CD4-positive, CD25-positive, alpha-beta regulatory T cell (primary cell): ENCODE data around the gene LENEP. TPM values are rescaled to one million over a fixed set of nuclear protein-coding genes. Genes with fewer than 3 reads are reported as not detected.

Experiments
- ATAC-seq, 2 donors: fragments of 150-1000 bp; cut with Tn5 transposase; one replicate each; pipeline ENCODE4 v1.10.0; 2021; ENCODE audit warnings: low read depth in 2 of 2, moderate number of reproducible peaks in 2 of 2, moderate library complexity in 1 of 2
- DNase-seq, 3 donors: peaks; one replicate each; pipeline versions ENCODE4 v3.0.0 to v3.0.0-alpha.2; 2012 to 2022; ENCODE audit warnings: mixed read lengths in 1 of 3
- H3K27ac ChIP-seq: one replicate; pipeline ENCODE4 v1.7.0; 2013; ENCODE audit warnings: mild to moderate bottlenecking, low read length; ENCODE audit not compliant: insufficient read depth, poor library complexity, severe bottlenecking
- H3K27me3 ChIP-seq: one replicate; pipeline ENCODE4 v1.7.0; 2013; ENCODE audit warnings: low read length; ENCODE audit not compliant: control insufficient read depth, insufficient read depth
- H3K36me3 ChIP-seq: one replicate; pipeline ENCODE4 v1.7.0; 2013; ENCODE audit warnings: mild to moderate bottlenecking, low read length, moderate library complexity; ENCODE audit not compliant: control insufficient read depth, insufficient read depth
- H3K4me1 ChIP-seq: 2 replicates; pipeline ENCODE4 v1.7.0; 2013; ENCODE audit warnings: mild to moderate bottlenecking, low read length; ENCODE audit not compliant: insufficient read depth, control insufficient read depth, poor library complexity, severe bottlenecking
- H3K4me3 ChIP-seq: one replicate; pipeline ENCODE4 v1.7.0; 2013; ENCODE audit warnings: low read depth, mild to moderate bottlenecking, low read length, moderate library complexity
- H3K9me3 ChIP-seq, 2 experiments: 1 replicate in 1 of 2; 2 replicates in 1 of 2; pipeline ENCODE4 v1.7.0; 2013; ENCODE audit warnings: low read length in 2 of 2, mild to moderate bottlenecking in 1 of 2, moderate library complexity in 1 of 2; ENCODE audit not compliant: control insufficient read depth in 2 of 2
- H3K27ac Mint-ChIP-seq, 3 donors: one replicate each; pipeline ENCODE4 v1.8.0; 2020 to 2022; ENCODE audit warnings: mild to moderate bottlenecking in 3 of 3, mixed read lengths in 3 of 3, moderate library complexity in 2 of 3
- H3K27me3 Mint-ChIP-seq: one replicate; pipeline ENCODE4 v1.8.0; 2022; ENCODE audit warnings: mild to moderate bottlenecking, mixed read lengths
- H3K36me3 Mint-ChIP-seq: one replicate; pipeline ENCODE4 v1.8.0; 2020; ENCODE audit warnings: mixed read lengths
- H3K4me1 Mint-ChIP-seq, 4 donors: one replicate each; pipeline ENCODE4 v1.8.0; 2020 to 2022; ENCODE audit warnings: mixed read lengths in 4 of 4, mild to moderate bottlenecking in 1 of 4
- H3K4me3 Mint-ChIP-seq, 4 donors: one replicate each; pipeline ENCODE4 v1.8.0; 2020 to 2022; ENCODE audit warnings: mild to moderate bottlenecking in 4 of 4, mixed read lengths in 4 of 4, moderate library complexity in 3 of 4
- H3K9me3 Mint-ChIP-seq, 7 donors: one replicate each; pipeline ENCODE4 v1.8.0; 2020 to 2022; ENCODE audit warnings: mixed read lengths in 7 of 7, mild to moderate bottlenecking in 3 of 7, moderate library complexity in 2 of 7
- polyA plus RNA-seq, 4 donors: library from polyadenylated mRNA; unstranded; fragments of 300-500 nt; fragmentation: Illumina TruSeq; gene quantifications; one replicate each; pipeline ENCODE4 v1.2.3, GENCODE V29; 2021
- total RNA-seq: library from RNA; stranded (reverse); gene quantifications from one replicate; pipeline ENCODE4 v1.2.3, GENCODE V29; 2022

Gene LENEP
- total and polyA plus RNA-seq, 5 donors from 2014 or later = not detected

DNA sequence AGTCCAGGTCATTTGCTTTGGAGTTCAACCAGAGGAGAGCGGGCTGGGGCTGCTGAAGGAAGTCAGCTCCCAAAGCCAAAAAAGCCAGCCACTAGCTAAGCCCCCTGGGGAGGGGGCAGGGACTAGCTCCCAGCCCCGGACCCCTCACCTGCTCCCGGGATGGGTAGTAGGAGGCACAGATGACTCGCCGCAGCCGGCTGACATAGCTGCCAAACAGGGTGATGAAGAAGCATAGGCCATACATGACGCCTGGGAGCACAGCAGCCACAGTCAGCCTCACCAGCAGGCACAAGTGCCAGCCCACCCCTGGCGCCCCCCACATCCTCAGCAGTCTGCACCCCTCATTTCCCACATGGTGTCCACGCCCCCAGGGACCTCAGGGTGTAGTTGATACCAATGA, 32.8 kb downstream of the LENEP start:
- no peaks in the 10 kb centered on the region for H3K4me1 ChIP-seq
- ATAC-seq (no peak), DNase-seq (no peak)
- no peak overlapping the region for H3K27ac Mint-ChIP-seq
- H3K27me3 ChIP-seq = no peaks in the 10 kb centered on the region
- H3K27me3 Mint-ChIP-seq = no peaks in the 10 kb centered on the region
- no peaks in the 10 kb centered on the region for H3K36me3 Mint-ChIP-seq
- H3K4me3 Mint-ChIP-seq = no peak overlapping the region
- peaks cover 0 to 6% (median 4%) of the 10 kb centered on the region in 4 donors for H3K4me1 Mint-ChIP-seq
- peaks cover 0 to 3% (median 0%) of the 10 kb centered on the region in 7 donors for H3K9me3 Mint-ChIP-seq
- H3K27ac ChIP-seq = no peak overlapping the region
- no peaks in the 10 kb centered on the region for H3K36me3 ChIP-seq
- H3K4me3 ChIP-seq = no peak overlapping the region
- H3K9me3 ChIP-seq = no peaks in the 10 kb centered on the region

GRCh38 chr1:155026588-155026987, 33.2 kb downstream of the LENEP start:
- no peak overlapping the region for H3K27ac ChIP-seq
- H3K36me3 ChIP-seq = no peaks in the 10 kb centered on the region
- no peak for ATAC-seq
- H3K4me1 ChIP-seq = no peaks in the 10 kb centered on the region
- H3K27me3 ChIP-seq = no peaks in the 10 kb centered on the region
- Mint-ChIP-seq H3K36me3 (no peaks in the 10 kb centered on the region), H3K27me3 (no peaks in the 10 kb centered on the region), H3K9me3 (peaks cover 0 to 3% (median 0%) of the 10 kb centered on the region in 7 donors), H3K4me3 (no peak overlapping the region), H3K27ac (no peak overlapping the region), H3K4me1 (peaks cover 0 to 4% (median under 1%) of the 10 kb centered on the region in 4 donors)
- DNase-seq = no peak
- no peak overlapping the region for H3K4me3 ChIP-seq
- H3K9me3 ChIP-seq = no peaks in the 10 kb centered on the region

DNA sequence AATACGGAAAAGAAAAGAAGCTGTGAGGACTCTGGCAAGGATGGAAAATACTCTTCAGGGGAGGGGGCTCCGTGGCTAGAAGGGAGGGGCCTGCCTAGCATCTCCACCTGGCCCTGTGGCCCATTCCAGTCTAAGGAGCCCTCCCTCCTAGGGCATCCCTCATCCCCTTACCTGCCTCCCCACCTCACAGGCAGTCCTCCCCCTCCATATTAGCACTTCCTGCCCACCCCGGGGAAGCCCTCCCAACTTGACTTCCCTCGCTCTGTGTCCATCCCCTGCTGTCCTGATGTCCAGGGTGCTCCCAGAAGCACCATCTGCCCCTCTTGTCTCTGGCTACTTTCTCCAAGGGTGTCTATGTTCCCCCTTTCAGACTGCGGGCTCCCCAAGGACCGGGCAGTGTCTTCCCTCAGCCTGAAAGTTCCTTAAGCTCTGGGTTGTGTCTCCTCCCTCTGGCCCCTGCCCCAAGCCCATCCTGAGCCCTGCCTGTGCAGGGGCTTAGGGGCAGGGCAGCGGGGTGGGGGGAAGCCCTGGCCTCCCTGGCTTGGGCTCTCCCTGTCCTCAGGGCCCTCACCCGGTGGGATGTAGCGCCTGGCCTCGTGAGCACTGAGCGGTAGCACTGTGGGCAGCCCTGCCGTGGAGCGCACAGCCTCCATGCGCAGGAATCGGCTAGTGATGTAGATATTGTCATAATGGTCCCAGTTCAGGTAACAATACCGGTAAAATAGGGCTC, 36.3 kb downstream of the LENEP start:
- Histone ChIP-seq H3K4me3 (no peak overlapping the region), H3K4me1 (no peaks in the 10 kb centered on the region), H3K9me3 (no peaks in the 10 kb centered on the region), H3K27ac (no peak overlapping the region), H3K36me3 (no peaks in the 10 kb centered on the region), H3K27me3 (no peaks in the 10 kb centered on the region)
- H3K27me3 Mint-ChIP-seq = no peaks in the 10 kb centered on the region
- H3K9me3 Mint-ChIP-seq = peaks cover 0 to 3% (median 0%) of the 10 kb centered on the region in 7 donors
- no peaks in the 10 kb centered on the region for H3K36me3 Mint-ChIP-seq
- ATAC-seq = no peak
- H3K27ac Mint-ChIP-seq = peak overlapping the region in 1 of 3 donors; percentile 56
- no peaks in the 10 kb centered on the region for H3K4me1 Mint-ChIP-seq
- no peak for DNase-seq
- H3K4me3 Mint-ChIP-seq = no peak overlapping the region

DNA sequence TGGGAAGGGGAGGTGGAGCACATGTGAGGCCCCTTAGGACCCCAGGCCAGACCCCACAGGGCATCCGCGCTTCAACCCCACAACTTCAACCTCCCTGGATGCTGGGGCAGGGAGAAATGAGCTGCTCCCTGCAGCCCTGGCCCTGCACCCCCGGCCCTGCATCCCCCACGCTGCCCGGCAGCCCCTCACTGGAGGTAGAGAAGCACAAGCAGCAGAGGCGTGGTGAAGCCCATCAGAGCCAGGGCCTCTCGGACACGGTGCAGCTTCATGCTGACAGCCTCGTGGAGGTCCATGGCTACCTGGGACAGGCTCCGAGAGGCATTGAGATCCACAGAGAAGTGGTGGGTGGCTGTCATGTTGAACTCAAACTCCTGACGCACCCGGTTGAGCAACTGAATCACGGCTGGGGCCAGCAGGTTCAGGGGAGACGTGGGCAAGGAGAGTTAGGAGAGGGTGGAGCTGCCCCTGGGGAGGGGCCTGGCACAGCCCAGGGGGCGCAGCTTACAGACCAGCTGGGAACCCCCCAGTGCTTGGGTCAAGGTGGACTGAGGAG, 36.9 kb downstream of the LENEP start:
- Mint-ChIP-seq H3K36me3 (no peaks in the 10 kb centered on the region), H3K27me3 (peaks cover 2% of the 10 kb centered on the region), H3K4me1 (no peaks in the 10 kb centered on the region), H3K27ac (no peak overlapping the region), H3K9me3 (peaks cover 0 to 3% (median 0%) of the 10 kb centered on the region in 7 donors), H3K4me3 (no peak overlapping the region)
- Histone ChIP-seq H3K27me3 (no peaks in the 10 kb centered on the region), H3K27ac (no peak overlapping the region), H3K4me3 (no peak overlapping the region), H3K4me1 (no peaks in the 10 kb centered on the region), H3K36me3 (no peaks in the 10 kb centered on the region), H3K9me3 (no peaks in the 10 kb centered on the region)
- DNase-seq = no peak
- ATAC-seq = no peak

DNA sequence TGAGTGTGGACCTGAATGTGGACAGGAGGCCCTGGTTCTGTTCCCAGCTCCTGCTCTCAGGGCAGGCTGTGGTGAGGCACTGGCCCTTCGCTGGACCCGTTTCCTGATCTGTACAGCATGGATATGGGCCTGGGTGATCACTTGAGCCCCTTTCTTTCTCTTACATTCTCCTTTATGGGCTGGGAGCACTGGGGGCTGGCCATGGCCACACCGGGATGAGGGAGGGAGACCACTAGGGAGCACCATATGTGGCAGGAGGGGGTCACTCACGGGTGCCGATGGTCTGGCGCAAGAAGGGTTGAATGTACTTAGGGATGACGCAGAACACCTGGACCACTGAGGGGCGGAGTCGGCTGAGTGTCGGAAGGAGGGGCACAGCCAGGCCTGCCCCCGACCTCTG, 37.5 kb downstream of the LENEP start:
- no peak overlapping the region for H3K27ac Mint-ChIP-seq
- ATAC-seq (no peak), DNase-seq (no peak)
- no peak overlapping the region for H3K4me3 ChIP-seq
- H3K27ac ChIP-seq = no peak overlapping the region
- no peaks in the 10 kb centered on the region for H3K36me3 ChIP-seq
- H3K9me3 Mint-ChIP-seq = peaks cover 0 to 3% (median 0%) of the 10 kb centered on the region in 7 donors
- no peak overlapping the region for H3K4me3 Mint-ChIP-seq
- H3K9me3 ChIP-seq = no peaks in the 10 kb centered on the region
- H3K4me1 ChIP-seq = no peaks in the 10 kb centered on the region
- H3K4me1 Mint-ChIP-seq = no peaks in the 10 kb centered on the region
- H3K27me3 ChIP-seq = no peaks in the 10 kb centered on the region
- H3K27me3 Mint-ChIP-seq = peaks cover 5% of the 10 kb centered on the region
- H3K36me3 Mint-ChIP-seq = no peaks in the 10 kb centered on the region

GRCh38 chr1:155032886-155033285, 39.5 kb downstream of the LENEP start:
- no peaks in the 10 kb centered on the region for H3K4me1 Mint-ChIP-seq
- Histone ChIP-seq H3K4me3 (no peak overlapping the region), H3K36me3 (no peaks in the 10 kb centered on the region), H3K27ac (no peak overlapping the region), H3K4me1 (no peaks in the 10 kb centered on the region), H3K27me3 (no peaks in the 10 kb centered on the region), H3K9me3 (no peaks in the 10 kb centered on the region)
- H3K27ac Mint-ChIP-seq = no peak overlapping the region
- peaks cover 0 to 3% (median 0%) of the 10 kb centered on the region in 7 donors for H3K9me3 Mint-ChIP-seq
- no peak for ATAC-seq
- no peaks in the 10 kb centered on the region for H3K36me3 Mint-ChIP-seq
- DNase-seq = no peak
- no peak overlapping the region for H3K4me3 Mint-ChIP-seq
- peaks cover 20% of the 10 kb centered on the region for H3K27me3 Mint-ChIP-seq

- ATAC-seq = no peak
- H3K36me3 ChIP-seq = no peaks in the 10 kb centered on the region
- Mint-ChIP-seq H3K4me1 (no peaks in the 10 kb centered on the region), H3K36me3 (no peaks in the 10 kb centered on the region), H3K27me3 (peaks cover 22% of the 10 kb centered on the region), H3K4me3 (no peak within 1 kb of the TSS), H3K9me3 (peaks cover 0 to 3% (median 0%) of the 10 kb centered on the region in 7 donors), H3K27ac (no peak within 1 kb of the TSS)
- no peaks in the 10 kb centered on the region for H3K9me3 ChIP-seq
- no peak within 1 kb of the TSS for H3K4me3 ChIP-seq
- no peak within 1 kb of the TSS for H3K27ac ChIP-seq
- H3K4me1 ChIP-seq = no peaks in the 10 kb centered on the region
- peaks cover 3% of the 10 kb centered on the region for H3K27me3 ChIP-seq
- DNase-seq = no peak
Observed at GRCh38 chr1:155033524-155033923, 40.1 kb downstream of the LENEP start, which contains the start of the genes DCST1 and DCST2. TSS of gene DCST1 (plus strand) at chr1:155033824. CDS start at chr1:155034037, 213 bp downstream. TSS of gene DCST2 (minus strand) at chr1:155033781. CDS start at chr1:155033701, 80 bp downstream.
